Panc1 (cell line): ENCODE results near the gene IRGQ. TPM values are rescaled to one million over a fixed set of nuclear protein-coding genes. Genes with fewer than 3 reads are reported as not detected.

Experiments used
- ATAC-seq: fragments of 200-7000 bp; cut with Tn5 transposase; 2 replicates; pipeline ENCODE4 v1.9.1; 2020; ENCODE audit warnings: mild to moderate bottlenecking, moderate library complexity
- BruUV-seq: library from RNA; stranded (reverse); fragments of 400-500 nt; replicated peaks from 2 replicates; lab custom pipeline; 2021; lab: Mats Ljungman, UMichigan
- CTCF ChIA-PET: fragments of 300-600 bp; sonication (Branson Sonifier 250); formaldehyde crosslinking; loops from one replicate; lab custom pipeline; 2022; ENCODE audit warnings: antibody characterized with exemption; lab: Charles Lee
- POLR2A ChIA-PET: fragments of 300-600 bp; sonication (Branson Sonifier 250); formaldehyde crosslinking; loops from one replicate; lab custom pipeline; 2022; ENCODE audit warnings: antibody characterized with exemption; lab: Charles Lee
- DNase-seq: peaks from one replicate; pipeline ENCODE4 v3.0.0-alpha.2; 2010; ENCODE audit warnings: low read depth, low spot score
- H3K27ac ChIP-seq: 2 replicates; pipeline ENCODE4 v1.5.1; 2011; ENCODE audit warnings: mild to moderate bottlenecking, low read length, inconsistent platforms
- H3K27me3 ChIP-seq: fragments of 200-500 bp; sonication (Bioruptor generic); 2 replicates; pipeline ENCODE4 v1.6.0; 2014; ENCODE audit warnings: low read length, inconsistent platforms; ENCODE audit not compliant: control insufficient read depth, insufficient read depth
- H3K36me3 ChIP-seq: fragments of 200-500 bp; sonication (Bioruptor generic); 2 replicates; pipeline ENCODE4 v1.5.1; 2014; ENCODE audit warnings: inconsistent platforms, mild to moderate bottlenecking, low read length, moderate library complexity; ENCODE audit not compliant: control insufficient read depth, insufficient read depth
- H3K4me1 ChIP-seq: 2 replicates; pipeline ENCODE4 v1.5.1; 2011; ENCODE audit warnings: inconsistent platforms, mild to moderate bottlenecking, low read length, moderate library complexity; ENCODE audit not compliant: control insufficient read depth, insufficient read depth
- H3K4me3 ChIP-seq, 2 experiments: 2 replicates each; pipeline ENCODE4 v1.5.1; 2011 to 2012; ENCODE audit warnings: low read depth in 2 of 2, low read length in 2 of 2, mild to moderate bottlenecking in 2 of 2, inconsistent platforms in 1 of 2, moderate library complexity in 1 of 2
- H3K9me3 ChIP-seq: fragments of 200-500 bp; sonication (Bioruptor generic); 2 replicates; pipeline ENCODE4 v1.5.1; 2014; ENCODE audit warnings: low read depth, mild to moderate bottlenecking, inconsistent platforms, low read length, moderate library complexity; ENCODE audit not compliant: control insufficient read depth, insufficient read depth
- POLR2AphosphoS5 ChIP-seq: IDR thresholded peaks from 2 replicates; pipeline ENCODE4 v1.6.1; 2012; ENCODE audit warnings: mild to moderate bottlenecking, low read depth, low read length, moderate library complexity
- REST ChIP-seq, 2 experiments: IDR thresholded peaks; 2 replicates each; pipeline ENCODE4 v1.6.1; 2011 to 2012; ENCODE audit warnings: low read depth in 2 of 2, control low read depth in 1 of 2, low read length in 1 of 2, mild to moderate bottlenecking in 1 of 2, moderate library complexity in 1 of 2; ENCODE audit not compliant: insufficient read depth in 1 of 2
- SIN3A ChIP-seq: IDR thresholded peaks from 2 replicates; pipeline ENCODE4 v1.6.1; 2012; ENCODE audit warnings: low read depth, mild to moderate bottlenecking, low read length, moderate library complexity, borderline replicate concordance; ENCODE audit not compliant: insufficient read depth
- TCF7L2 ChIP-seq: IDR thresholded peaks from 2 replicates; pipeline ENCODE4 v1.6.1; 2011; ENCODE audit warnings: mild to moderate bottlenecking, low read depth, low read length, inconsistent platforms
- in situ Hi-C: cut with HindIII; loops from 2 replicates; pipeline ENCODE4 v1.10.0; 2016; ENCODE audit warnings: low sequenced_read_pairs, low pct_unique_long_range_greater_than_20kb
- intact Hi-C: fragments of 100-400 bp; cut with micrococcal nuclease; formaldehyde crosslinking; loops from one replicate; pipeline ENCODE4 v1.10.0; 2022; ENCODE audit not compliant: unreplicated experiment
- total RNA-seq: library from RNA; stranded (reverse); gene quantifications from one replicate; pipeline ENCODE4 v1.2.1, GENCODE V29; 2021; ENCODE audit not compliant: unreplicated experiment
- TF ChIP-seq, protein P1 (sequence below): fragments of 450-650 bp; IDR thresholded peaks from 2 replicates; pipeline ENCODE4 v1.5.1; 2017; ENCODE audit warnings: mild to moderate bottlenecking

The IRGQ gene
- total RNA-seq, 1 experiment from 2014 or later: 20.4 TPM

DNA sequence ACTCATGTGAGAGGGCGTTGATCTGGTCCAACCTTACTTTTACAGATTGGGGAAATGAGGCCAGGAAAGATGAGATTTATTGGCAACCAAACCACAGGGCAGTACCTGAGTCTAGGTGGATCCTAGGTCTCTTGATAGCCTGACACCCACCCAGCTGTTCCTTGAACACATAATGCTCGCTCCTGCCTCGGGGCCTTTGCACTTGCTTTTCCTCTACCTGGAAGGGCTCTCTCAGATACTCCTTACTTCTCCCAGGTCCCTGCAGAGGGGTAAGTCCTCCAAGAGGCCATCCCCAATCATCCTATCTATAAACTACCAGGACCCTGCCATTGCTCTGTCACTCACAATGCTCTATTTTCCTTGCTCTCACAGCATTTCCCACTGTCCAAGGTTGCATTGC lies 55.6 kb downstream of the IRGQ start:
- CTCF ChIA-PET: no interaction called here
- in situ Hi-C loops: no loop called here

DNA sequence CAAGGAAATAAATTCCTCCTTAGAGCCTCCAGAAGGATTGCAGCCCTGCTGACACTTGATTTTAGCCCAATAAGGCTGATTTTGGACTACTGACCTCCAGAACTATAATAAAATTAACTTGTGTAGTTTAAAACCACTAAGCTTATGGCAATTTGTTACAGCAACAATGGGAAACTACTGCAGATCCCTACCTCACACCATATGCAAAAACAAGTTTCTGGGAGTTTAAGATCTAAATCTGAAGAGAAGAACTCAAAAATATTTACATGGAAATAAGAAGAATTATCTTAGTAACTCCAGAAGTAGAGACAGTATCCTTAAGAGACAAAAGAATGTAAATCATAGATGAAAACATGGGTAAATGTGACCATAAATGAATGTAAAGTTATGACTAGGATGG lies 57.0 kb downstream of the IRGQ start:
- in situ Hi-C loops: no loop called here
- DNase-seq (no peak), ATAC-seq (no peak)
- Histone ChIP-seq H3K9me3 (no peaks in the 10 kb centered on the region), H3K27me3 (no peaks in the 10 kb centered on the region), H3K36me3 (no peaks in the 10 kb centered on the region), H3K4me3 (no peak overlapping the region), H3K4me1 (no peaks in the 10 kb centered on the region), H3K27ac (no peak overlapping the region)
- ChIA-PET CTCF (no interaction called here), POLR2A (no interaction called here)
- TF ChIP-seq REST (IDR thresholded peaks at IDR 0.05; ENCODE audit: insufficient read depth in 1 of 2, low read depth in 2 of 2, low read length in 1 of 2): no peak
- TF ChIP-seq, protein P1, sequence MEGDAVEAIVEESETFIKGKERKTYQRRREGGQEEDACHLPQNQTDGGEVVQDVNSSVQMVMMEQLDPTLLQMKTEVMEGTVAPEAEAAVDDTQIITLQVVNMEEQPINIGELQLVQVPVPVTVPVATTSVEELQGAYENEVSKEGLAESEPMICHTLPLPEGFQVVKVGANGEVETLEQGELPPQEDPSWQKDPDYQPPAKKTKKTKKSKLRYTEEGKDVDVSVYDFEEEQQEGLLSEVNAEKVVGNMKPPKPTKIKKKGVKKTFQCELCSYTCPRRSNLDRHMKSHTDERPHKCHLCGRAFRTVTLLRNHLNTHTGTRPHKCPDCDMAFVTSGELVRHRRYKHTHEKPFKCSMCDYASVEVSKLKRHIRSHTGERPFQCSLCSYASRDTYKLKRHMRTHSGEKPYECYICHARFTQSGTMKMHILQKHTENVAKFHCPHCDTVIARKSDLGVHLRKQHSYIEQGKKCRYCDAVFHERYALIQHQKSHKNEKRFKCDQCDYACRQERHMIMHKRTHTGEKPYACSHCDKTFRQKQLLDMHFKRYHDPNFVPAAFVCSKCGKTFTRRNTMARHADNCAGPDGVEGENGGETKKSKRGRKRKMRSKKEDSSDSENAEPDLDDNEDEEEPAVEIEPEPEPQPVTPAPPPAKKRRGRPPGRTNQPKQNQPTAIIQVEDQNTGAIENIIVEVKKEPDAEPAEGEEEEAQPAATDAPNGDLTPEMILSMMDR: no peak
- no peak for TF ChIP-seq POLR2AphosphoS5
- TF ChIP-seq SIN3A: no peak
- TF ChIP-seq TCF7L2: no peak
- no TSS peak for BruUV-seq
- intact Hi-C loops: no loop called here

More for the DNA sequence above, 55.6 kb downstream of the IRGQ start:
- no peak overlapping the region for H3K4me3 ChIP-seq
- no peak for DNase-seq
- TF ChIP-seq, protein P1: no peak
- TF ChIP-seq SIN3A: no peak
- no peak for TF ChIP-seq REST (IDR thresholded peaks at IDR 0.05; ENCODE audit: insufficient read depth in 1 of 2, low read depth in 2 of 2, low read length in 1 of 2)
- TF ChIP-seq TCF7L2: no peak
- no peak for TF ChIP-seq POLR2AphosphoS5
- H3K9me3 ChIP-seq: no peaks in the 10 kb centered on the region
- no peak overlapping the region for H3K27ac ChIP-seq
- POLR2A ChIA-PET: no interaction called here
- no peak for ATAC-seq
- no peaks in the 10 kb centered on the region for H3K4me1 ChIP-seq
- BruUV-seq: no TSS peak
- H3K27me3 ChIP-seq: no peaks in the 10 kb centered on the region
- H3K36me3 ChIP-seq: no peaks in the 10 kb centered on the region
- intact Hi-C loops: no loop called here
